Activated T-cell treated with anti-CD3 and anti-CD28 coated beads, Interleukin-2, amount 50 U/mL, for 1 hour (primary cell): ENCODE results near the gene LMBRD2.
"Not testable (repeated sequence)": the region's sequence is repeated elsewhere in the genome, so short reads cannot be mapped to it uniquely, and the experiment has no call there.

Source experiments
- DNase-seq: peaks from one replicate; pipeline ENCODE4 v3.0.0-alpha.2; 2020

Gene LMBRD2

GRCh38 chr5:36160617-36161016, 8.9 kb upstream of the LMBRD2 start:
- no peak for DNase-seq

- DNase-seq: no peak
Measured at GRCh38 chr5:36158144-36158543, 6.5 kb upstream of the LMBRD2 start.

DNA sequence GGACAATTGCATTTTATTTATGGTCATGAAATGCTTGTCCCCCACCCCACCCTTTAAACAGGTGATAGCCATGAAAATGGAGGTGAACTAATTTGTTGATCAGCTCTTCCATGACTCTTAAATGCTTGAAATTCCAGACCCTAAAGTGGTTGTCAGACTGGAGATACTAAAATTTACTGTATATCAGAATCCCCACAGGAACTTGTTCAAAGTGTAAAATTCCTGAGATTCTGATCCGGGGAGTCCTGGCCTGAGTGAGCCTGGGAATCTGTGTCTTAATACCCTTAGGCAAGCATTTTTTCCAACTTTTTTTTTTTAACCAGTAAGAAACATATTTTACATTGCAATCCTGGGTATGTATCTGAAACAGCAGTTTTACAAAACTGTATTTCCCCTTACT, 4.9 kb upstream of the LMBRD2 start:
- DNase-seq: no peak

GRCh38 chr5:36156121-36156601, 4.5 kb upstream of the LMBRD2 start:
- DNase-seq: no peak

DNA sequence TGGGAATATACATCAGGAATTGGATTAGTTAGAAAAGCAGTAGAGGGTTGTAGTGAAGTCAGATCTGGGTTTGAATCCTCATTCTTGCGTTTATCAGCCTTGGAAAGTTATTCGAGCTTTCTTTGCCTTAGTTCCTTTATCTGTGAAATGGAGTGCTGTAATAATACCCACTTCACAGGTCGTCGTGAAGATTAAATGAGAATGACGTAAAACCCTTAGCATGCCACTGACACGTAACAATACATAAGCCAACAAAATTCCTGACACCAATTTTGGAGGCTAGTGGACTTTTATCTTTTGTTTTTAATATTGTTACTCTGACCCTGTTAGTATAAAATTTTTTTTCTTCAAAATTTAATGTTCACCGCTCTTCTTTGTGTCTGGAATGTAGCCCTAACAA, 3.6 kb upstream of the LMBRD2 start:
- no peak for DNase-seq

DNA sequence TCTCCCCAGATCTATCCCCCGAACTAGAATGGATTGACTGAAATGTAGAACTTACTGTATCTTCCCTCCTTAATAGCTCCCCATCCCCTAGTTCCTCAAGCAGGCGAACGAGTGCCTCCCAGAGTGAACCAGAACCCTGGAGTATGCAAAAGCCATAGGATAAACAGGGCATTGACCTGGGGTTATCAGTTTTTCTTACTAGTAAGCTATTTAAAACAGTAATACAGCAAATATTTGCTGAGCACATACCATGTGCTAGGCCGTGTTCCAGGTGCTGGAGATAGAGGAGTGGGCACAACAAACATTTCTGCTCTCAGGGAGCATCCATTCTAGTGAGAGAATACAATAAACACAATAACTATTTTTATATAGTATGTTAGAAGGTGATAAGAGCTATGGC, 2.0 kb upstream of the LMBRD2 start:
- DNase-seq: no peak

GRCh38 chr5:36153298-36153677, 1.6 kb upstream of the LMBRD2 start:
- no peak for DNase-seq

GRCh38 chr5:36152324-36153297, 924 bp upstream of the LMBRD2 start:
- no peak for DNase-seq

DNA sequence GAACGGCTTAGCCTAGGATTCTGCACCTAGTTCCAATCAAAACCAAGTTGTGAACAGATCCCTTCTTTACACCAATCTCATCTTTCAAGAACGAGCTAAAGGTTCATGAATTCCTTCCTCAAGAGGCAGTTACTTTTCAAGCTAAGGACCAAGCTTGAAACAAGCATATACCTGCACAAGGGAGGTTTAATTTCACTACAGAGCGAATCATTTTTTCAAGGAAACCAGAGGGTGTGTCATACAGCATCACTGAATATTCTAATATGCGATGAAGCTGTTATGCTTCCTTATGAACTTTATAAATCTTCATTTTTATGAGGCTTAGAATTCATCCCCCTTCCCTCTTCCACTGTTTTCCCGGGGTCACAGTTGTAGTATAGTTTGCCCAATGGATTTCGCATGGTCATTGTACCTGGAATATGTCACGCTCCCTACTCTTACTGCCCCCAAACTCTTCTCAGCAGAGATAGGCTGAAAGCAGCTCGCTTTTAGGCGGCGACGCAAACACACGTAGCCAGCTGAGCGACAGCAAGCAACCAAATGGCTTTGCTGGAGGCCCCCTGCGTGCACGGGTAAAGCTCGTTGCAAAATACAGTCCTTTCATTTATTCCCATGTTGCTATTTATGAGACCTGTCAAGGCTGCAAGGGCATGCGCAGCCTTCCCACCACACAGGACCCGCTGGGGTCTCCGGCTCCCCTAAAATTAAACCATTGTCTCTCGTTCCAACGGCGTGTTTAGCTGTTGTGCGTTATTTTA, 832 bp downstream of the LMBRD2 start:
- DNase-seq: peak; percentile 43

DNA sequence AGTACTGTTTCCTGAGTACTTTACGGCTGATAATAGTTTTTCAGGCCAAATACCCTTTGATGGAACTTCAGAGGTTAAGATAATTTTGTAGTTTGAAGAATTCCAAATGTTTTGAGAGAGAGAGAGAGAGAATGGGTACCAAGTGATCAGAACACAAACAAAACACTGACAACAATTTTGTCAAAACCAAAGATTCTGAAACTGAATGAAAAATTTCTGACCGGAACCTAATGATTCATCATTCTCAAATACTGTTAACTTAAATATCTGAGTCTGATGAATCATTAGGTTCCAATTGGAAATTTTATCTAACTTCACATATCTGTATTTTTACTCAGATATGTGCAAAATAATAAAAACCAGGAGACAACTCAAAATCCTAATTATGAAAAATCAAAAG, 4.0 kb downstream of the LMBRD2 start:
- DNase-seq: no peak

DNA sequence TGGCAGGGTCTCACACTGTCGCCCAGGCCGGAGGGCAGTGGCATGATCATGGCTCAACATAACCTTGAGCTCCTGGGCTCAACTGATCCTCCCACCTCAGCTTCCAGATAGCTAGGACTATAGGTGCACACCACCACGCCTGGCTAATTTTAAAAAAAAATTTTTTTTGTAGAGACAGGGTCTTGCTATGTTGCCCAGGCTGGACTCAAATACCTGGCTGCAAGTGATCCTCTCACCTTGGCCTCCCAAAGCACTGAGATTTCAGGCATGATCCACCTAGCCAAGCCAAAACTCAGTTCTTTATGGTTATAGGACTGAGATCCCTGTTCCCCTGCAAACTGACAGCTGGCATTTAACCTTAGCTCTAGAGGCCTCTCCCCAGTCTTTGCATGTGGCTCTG, 5.3 kb downstream of the LMBRD2 start:
- no peak for DNase-seq

GRCh38 chr5:36145311-36145710, 6.4 kb downstream of the LMBRD2 start:
- DNase-seq: no peak

DNA sequence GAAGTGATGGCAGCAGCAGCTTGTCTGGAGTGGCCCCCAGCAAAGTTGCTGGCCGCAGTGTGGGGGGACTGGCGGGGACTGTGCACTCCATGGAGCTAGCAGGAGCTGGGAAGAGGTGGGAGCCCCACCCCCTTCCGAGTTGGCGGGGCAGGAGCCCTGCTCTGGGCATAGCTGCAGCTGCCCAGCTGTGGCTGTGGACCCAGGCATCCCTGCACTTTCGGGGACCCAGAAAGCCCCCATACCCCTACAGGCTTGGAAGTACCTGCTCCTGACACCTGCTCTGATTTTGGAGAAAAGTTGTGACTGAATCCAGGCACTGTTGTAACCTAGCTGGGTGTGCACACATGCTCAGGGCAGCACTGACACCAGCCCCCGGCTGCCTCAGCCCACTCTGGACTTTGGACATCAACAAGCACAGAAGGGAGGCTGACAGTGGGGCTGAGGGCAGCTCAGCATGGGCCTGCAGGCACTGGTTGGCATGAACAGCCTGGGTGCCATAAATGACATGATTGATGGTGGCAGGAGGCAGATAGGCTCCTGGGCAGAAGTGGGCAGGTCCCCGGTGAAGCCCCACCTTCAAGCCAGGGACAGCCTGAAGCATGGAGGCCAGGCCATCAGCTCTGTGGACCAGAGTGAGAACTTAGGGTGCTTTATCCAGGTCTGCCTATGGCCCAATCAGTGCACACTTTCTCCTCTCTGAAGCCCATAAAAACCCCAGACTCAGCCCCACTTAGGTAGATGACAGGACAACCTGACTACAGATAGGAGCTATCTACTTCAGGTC, 12.6 kb downstream of the LMBRD2 start:
- DNase-seq: no peak

GRCh38 chr5:36136581-36136980, 15.1 kb downstream of the LMBRD2 start:
- no peak for DNase-seq

- DNase-seq: no peak
Measured at GRCh38 chr5:36135988-36136387, 15.7 kb downstream of the LMBRD2 start.

- not testable (repeated sequence) for DNase-seq
Measured at GRCh38 chr5:36133009-36133408, 18.7 kb downstream of the LMBRD2 start.

GRCh38 chr5:36129666-36130065, 22.0 kb downstream of the LMBRD2 start:
- DNase-seq: not testable (repeated sequence)

GRCh38 chr5:36128795-36129194, 22.9 kb downstream of the LMBRD2 start:
- DNase-seq: no peak

DNA sequence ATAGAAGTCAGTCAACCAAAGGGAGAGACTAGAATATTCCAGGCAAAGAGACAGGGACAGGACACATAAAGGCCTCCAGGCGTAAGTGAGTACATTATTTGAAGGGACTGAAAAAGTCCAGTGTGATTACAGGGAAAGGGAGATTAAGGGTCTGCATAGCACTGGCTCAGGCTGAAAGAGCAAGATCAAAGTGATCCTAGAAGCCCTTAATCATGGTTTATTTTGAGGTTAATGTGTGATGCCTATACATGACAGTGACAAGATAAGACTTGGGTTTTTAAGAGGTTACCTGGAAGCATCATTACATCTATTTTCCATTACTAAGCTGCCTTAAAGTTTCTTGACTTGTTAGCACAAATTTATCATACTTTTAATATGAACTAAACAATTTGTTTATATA, 25.8 kb downstream of the LMBRD2 start:
- no peak for DNase-seq

GRCh38 chr5:36111238-36111637, 40.4 kb downstream of the LMBRD2 start:
- DNase-seq: no peak

- no peak for DNase-seq
Measured at GRCh38 chr5:36108758-36109460, 42.8 kb downstream of the LMBRD2 start.

DNA sequence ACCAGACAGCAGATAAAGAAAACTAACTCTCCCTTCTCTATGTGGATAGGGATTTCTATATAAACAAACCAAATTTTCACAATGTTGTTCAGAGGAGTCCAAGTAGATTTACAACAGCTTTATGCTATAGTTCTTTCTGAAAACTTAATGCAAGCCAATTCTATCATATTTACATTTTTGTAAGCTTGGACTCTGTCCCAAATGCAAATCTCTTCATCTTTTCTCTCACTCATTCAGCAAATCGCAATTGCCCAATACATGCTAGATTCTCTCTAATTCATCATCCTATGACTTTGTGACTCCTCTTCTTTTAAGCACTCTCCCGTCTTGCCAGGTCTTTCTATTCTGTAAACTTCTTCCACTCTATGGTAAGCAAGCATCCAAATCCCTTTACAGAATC, 45.9 kb downstream of the LMBRD2 start:
- DNase-seq: no peak
